ENCODE measurements around the gene FAM13A.
A peak's percentile ranks its signal among the peaks of the same experiment; 100 is the strongest.

The FAM13A gene

DNA sequence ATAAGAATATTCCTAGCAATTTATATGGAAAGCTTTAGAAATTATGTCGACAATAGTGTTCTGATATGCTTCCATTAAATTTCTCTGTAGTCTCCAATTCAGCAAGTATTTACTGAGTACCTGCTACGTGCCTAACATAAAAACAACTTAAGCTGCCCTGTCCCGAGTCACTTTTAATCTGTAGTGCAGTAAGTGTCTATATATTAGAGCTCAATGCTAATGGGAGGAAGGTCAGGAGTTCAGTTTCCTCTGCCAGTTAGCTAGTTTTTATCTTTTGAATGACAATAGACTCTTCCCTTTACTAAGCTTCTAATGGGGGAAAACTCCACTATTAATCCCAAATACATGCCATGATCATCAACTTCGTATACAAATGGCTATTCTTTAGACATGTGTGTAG is 240.6 kb downstream of the FAM13A start:
- Histone ChIP-seq H3K36me3 (ENCODE audit: control insufficient read depth in 5 of 5, insufficient read depth in 5 of 5, low read length in 5 of 5) (peaks cover 0 to 6% (median 0%) of the 10 kb centered on the region in 5 donors), H3K9me3 (ENCODE audit: control insufficient read depth in 5 of 5, low read length in 5 of 5) (no peaks in the 10 kb centered on the region), H3K9ac (ENCODE audit: low read length in 5 of 5) (peak overlapping the region in 1 of 5 donors; percentile 6), H3K4me1 (ENCODE audit: control insufficient read depth in 5 of 5, insufficient read depth in 5 of 5, low read length in 5 of 5) (peaks cover 6 to 73% (median 60%) of the 10 kb centered on the region in 5 donors), H3K4me3 (ENCODE audit: low read depth in 1 of 5, low read length in 5 of 5) (peak overlapping the region in 1 of 5 donors; percentile 19), H3K27me3 (ENCODE audit: control insufficient read depth in 5 of 5, insufficient read depth in 4 of 5, low read length in 5 of 5) (no peaks in the 10 kb centered on the region), H3K27ac (ENCODE audit: low read depth, low read length) (peak overlapping the region; percentile 7)

DNA sequence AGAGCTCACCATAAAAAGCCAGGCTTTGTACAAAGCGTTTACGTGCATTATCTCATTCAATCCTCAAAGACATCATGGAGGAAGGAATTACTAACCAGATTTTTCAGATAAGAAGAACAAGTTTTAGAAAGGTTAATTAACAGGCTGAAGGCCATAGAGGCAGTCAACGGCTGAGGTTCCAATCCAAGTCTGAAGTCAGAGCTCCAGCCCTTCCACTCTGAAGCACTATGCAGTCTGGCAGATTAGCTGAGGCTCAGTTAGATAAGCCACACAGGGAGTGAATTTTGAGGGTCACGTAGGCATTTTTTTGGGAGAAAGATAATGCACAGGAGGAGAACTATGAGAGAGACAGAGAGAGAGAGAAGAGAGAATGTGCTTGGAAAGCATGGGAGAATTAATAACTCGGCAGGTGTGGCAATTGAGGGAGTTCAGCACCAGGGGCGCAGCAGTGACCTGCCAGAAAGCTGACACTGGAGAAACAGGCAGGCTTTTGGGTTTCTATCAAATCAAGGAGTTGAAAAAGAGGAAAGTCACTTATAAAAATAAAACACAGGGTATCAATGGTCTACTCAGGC is 242.9 kb downstream of the FAM13A start:
- H3K4me1 ChIP-seq (ENCODE audit: control insufficient read depth in 5 of 5, insufficient read depth in 5 of 5, low read length in 5 of 5) = peaks cover 6 to 79% (median 59%) of the 10 kb centered on the region in 5 donors
- H3K27ac ChIP-seq (ENCODE audit: low read depth, low read length) = no peak overlapping the region
- no peak overlapping the region for H3K4me3 ChIP-seq (ENCODE audit: low read depth in 1 of 5, low read length in 5 of 5)
- H3K9me3 ChIP-seq (ENCODE audit: control insufficient read depth in 5 of 5, low read length in 5 of 5) = no peaks in the 10 kb centered on the region
- no peaks in the 10 kb centered on the region for H3K27me3 ChIP-seq (ENCODE audit: control insufficient read depth in 5 of 5, insufficient read depth in 4 of 5, low read length in 5 of 5)
- no peak overlapping the region for H3K9ac ChIP-seq (ENCODE audit: low read length in 5 of 5)
- peaks cover 0 to 8% (median 0%) of the 10 kb centered on the region in 5 donors for H3K36me3 ChIP-seq (ENCODE audit: control insufficient read depth in 5 of 5, insufficient read depth in 5 of 5, low read length in 5 of 5)

GRCh38 chr4:88813013-88813412 is 244.0 kb downstream of the FAM13A start:
- peak overlapping the region; percentile 19 for H3K27ac ChIP-seq (ENCODE audit: low read depth, low read length)

GRCh38 chr4:88812420-88812819 is 244.6 kb downstream of the FAM13A start:
- H3K4me3 ChIP-seq (ENCODE audit: low read depth in 1 of 5, low read length in 5 of 5) = no peak overlapping the region
- peaks cover 3 to 80% (median 59%) of the 10 kb centered on the region in 5 donors for H3K4me1 ChIP-seq (ENCODE audit: control insufficient read depth in 5 of 5, insufficient read depth in 5 of 5, low read length in 5 of 5)
- no peak overlapping the region for H3K9ac ChIP-seq (ENCODE audit: low read length in 5 of 5)
- peaks cover 0 to 8% (median 0%) of the 10 kb centered on the region in 5 donors for H3K36me3 ChIP-seq (ENCODE audit: control insufficient read depth in 5 of 5, insufficient read depth in 5 of 5, low read length in 5 of 5)
- H3K9me3 ChIP-seq (ENCODE audit: control insufficient read depth in 5 of 5, low read length in 5 of 5) = no peaks in the 10 kb centered on the region
- H3K27ac ChIP-seq (ENCODE audit: low read depth, low read length) = peak overlapping the region; percentile 19
- H3K27me3 ChIP-seq (ENCODE audit: control insufficient read depth in 5 of 5, insufficient read depth in 4 of 5, low read length in 5 of 5) = no peaks in the 10 kb centered on the region

More at GRCh38 chr4:88813013-88813412, 244.0 kb downstream of the FAM13A start:
- Histone ChIP-seq H3K9ac (ENCODE audit: low read length in 5 of 5) (no peak overlapping the region), H3K36me3 (ENCODE audit: control insufficient read depth in 5 of 5, insufficient read depth in 5 of 5, low read length in 5 of 5) (peaks cover 0 to 8% (median 0%) of the 10 kb centered on the region in 5 donors), H3K4me3 (ENCODE audit: low read depth in 1 of 5, low read length in 5 of 5) (no peak overlapping the region), H3K27me3 (ENCODE audit: control insufficient read depth in 5 of 5, insufficient read depth in 4 of 5, low read length in 5 of 5) (no peaks in the 10 kb centered on the region), H3K9me3 (ENCODE audit: control insufficient read depth in 5 of 5, low read length in 5 of 5) (no peaks in the 10 kb centered on the region), H3K4me1 (ENCODE audit: control insufficient read depth in 5 of 5, insufficient read depth in 5 of 5, low read length in 5 of 5) (peaks cover 3 to 80% (median 58%) of the 10 kb centered on the region in 5 donors)

GRCh38 chr4:88811904-88812303 is 245.1 kb downstream of the FAM13A start:
- no peaks in the 10 kb centered on the region for H3K27me3 ChIP-seq (ENCODE audit: control insufficient read depth in 5 of 5, insufficient read depth in 4 of 5, low read length in 5 of 5)
- H3K4me1 ChIP-seq (ENCODE audit: control insufficient read depth in 5 of 5, insufficient read depth in 5 of 5, low read length in 5 of 5) = peaks cover 3 to 78% (median 64%) of the 10 kb centered on the region in 5 donors
- peaks cover 0 to 8% (median 0%) of the 10 kb centered on the region in 5 donors for H3K36me3 ChIP-seq (ENCODE audit: control insufficient read depth in 5 of 5, insufficient read depth in 5 of 5, low read length in 5 of 5)
- no peak overlapping the region for H3K9ac ChIP-seq (ENCODE audit: low read length in 5 of 5)
- H3K27ac ChIP-seq (ENCODE audit: low read depth, low read length) = peak overlapping the region; percentile 19
- no peaks in the 10 kb centered on the region for H3K9me3 ChIP-seq (ENCODE audit: control insufficient read depth in 5 of 5, low read length in 5 of 5)
- no peak overlapping the region for H3K4me3 ChIP-seq (ENCODE audit: low read depth in 1 of 5, low read length in 5 of 5)

DNA sequence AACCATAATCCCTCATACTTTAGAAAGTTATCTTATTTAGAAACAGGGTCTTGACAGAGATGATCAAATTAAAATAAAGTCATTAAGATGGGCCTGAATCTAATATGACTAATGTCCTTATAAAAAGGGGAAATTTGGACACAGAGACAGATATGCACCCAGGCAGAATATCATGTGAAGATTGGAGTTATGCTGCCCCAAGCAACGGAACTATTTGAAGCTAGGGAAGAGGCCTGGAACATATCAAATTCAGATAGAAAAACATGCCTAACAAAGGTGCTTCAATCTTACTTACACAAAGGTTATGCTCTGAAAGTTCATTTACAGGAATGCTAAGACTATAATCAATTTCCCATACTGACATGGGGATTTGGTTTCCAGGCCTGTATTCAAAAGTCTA is 246.7 kb downstream of the FAM13A start:
- Histone ChIP-seq H3K27ac (ENCODE audit: low read depth, low read length) (peak overlapping the region; percentile 61), H3K4me3 (ENCODE audit: low read depth in 1 of 5, low read length in 5 of 5) (no peak overlapping the region), H3K4me1 (ENCODE audit: control insufficient read depth in 5 of 5, insufficient read depth in 5 of 5, low read length in 5 of 5) (peaks cover 3 to 66% (median 58%) of the 10 kb centered on the region in 5 donors), H3K9me3 (ENCODE audit: control insufficient read depth in 5 of 5, low read length in 5 of 5) (no peaks in the 10 kb centered on the region), H3K36me3 (ENCODE audit: control insufficient read depth in 5 of 5, insufficient read depth in 5 of 5, low read length in 5 of 5) (peaks cover 0 to 8% (median 0%) of the 10 kb centered on the region in 5 donors), H3K27me3 (ENCODE audit: control insufficient read depth in 5 of 5, insufficient read depth in 4 of 5, low read length in 5 of 5) (no peaks in the 10 kb centered on the region), H3K9ac (ENCODE audit: low read length in 5 of 5) (no peak overlapping the region)

DNA sequence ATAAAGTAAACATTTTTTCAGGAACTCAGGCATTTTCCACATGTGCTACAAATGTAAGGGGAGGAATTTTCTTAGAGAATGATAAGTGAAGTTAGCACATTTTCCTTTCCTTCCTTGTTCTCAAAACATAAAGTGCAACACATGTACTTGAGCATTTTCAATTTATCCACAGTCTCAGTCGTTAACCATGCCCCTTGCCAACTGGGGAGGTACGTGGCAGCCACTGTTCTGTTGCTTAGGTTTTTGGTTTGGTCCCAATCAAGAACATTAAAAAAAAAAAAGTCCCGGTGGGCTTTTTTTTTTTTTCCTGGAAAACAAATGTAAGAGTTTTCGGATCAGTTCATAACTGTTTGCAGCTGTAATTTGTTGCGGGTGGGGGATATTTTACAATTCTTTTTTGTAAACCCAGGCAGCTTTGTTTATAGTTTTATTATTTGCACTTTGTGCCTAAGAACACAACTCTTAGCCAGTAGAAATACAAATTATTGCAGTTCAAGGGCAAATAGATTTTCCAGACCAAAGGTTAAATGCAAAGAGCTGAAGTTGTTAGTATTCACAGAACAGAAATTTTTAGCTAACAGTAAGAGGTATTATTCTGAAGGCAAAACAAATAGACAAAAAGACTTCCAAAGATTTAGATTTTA is 247.3 kb downstream of the FAM13A start:
- no peaks in the 10 kb centered on the region for H3K27me3 ChIP-seq (ENCODE audit: control insufficient read depth in 5 of 5, insufficient read depth in 4 of 5, low read length in 5 of 5)
- H3K36me3 ChIP-seq (ENCODE audit: control insufficient read depth in 5 of 5, insufficient read depth in 5 of 5, low read length in 5 of 5) = peaks cover 0 to 8% (median 0%) of the 10 kb centered on the region in 5 donors
- no peaks in the 10 kb centered on the region for H3K9me3 ChIP-seq (ENCODE audit: control insufficient read depth in 5 of 5, low read length in 5 of 5)
- peak overlapping the region; percentile 61 for H3K27ac ChIP-seq (ENCODE audit: low read depth, low read length)
- peak overlapping the region in 4 of 5 donors; percentile 8 to 46 (median 12) for H3K4me3 ChIP-seq (ENCODE audit: low read depth in 1 of 5, low read length in 5 of 5)
- H3K4me1 ChIP-seq (ENCODE audit: control insufficient read depth in 5 of 5, insufficient read depth in 5 of 5, low read length in 5 of 5) = peaks cover 3 to 60% (median 58%) of the 10 kb centered on the region in 5 donors
- H3K9ac ChIP-seq (ENCODE audit: low read length in 5 of 5) = peak overlapping the region in 2 of 5 donors; percentile 29

DNA sequence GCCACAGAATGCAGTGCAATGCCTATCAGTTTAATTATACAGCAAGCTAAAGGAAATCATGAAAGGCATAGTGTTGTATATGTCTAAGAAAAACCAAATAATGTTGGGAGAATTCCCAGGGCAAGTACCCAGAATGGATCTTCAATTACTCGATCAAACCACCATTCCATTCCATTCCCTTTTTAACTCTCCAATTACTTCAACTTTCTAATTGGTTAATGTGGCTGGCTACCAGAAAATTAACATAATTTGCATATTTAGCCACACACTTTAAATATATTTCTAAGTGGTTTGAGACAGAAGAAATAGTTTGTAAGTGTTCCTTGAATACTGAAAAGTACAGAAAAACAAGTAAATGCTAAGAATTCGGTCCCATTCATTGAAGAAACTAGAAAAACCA is 247.9 kb downstream of the FAM13A start:
- H3K36me3 ChIP-seq (ENCODE audit: control insufficient read depth in 5 of 5, insufficient read depth in 5 of 5, low read length in 5 of 5) = peaks cover 0 to 8% (median 0%) of the 10 kb centered on the region in 5 donors
- H3K27me3 ChIP-seq (ENCODE audit: control insufficient read depth in 5 of 5, insufficient read depth in 4 of 5, low read length in 5 of 5) = no peaks in the 10 kb centered on the region
- H3K9me3 ChIP-seq (ENCODE audit: control insufficient read depth in 5 of 5, low read length in 5 of 5) = no peaks in the 10 kb centered on the region
- H3K9ac ChIP-seq (ENCODE audit: low read length in 5 of 5) = peak overlapping the region in 2 of 5 donors; percentile 29
- peak overlapping the region in 4 of 5 donors; percentile 8 to 46 (median 12) for H3K4me3 ChIP-seq (ENCODE audit: low read depth in 1 of 5, low read length in 5 of 5)
- H3K4me1 ChIP-seq (ENCODE audit: control insufficient read depth in 5 of 5, insufficient read depth in 5 of 5, low read length in 5 of 5) = peaks cover 3 to 55% (median 53%) of the 10 kb centered on the region in 5 donors
- peak overlapping the region; percentile 61 for H3K27ac ChIP-seq (ENCODE audit: low read depth, low read length)

DNA sequence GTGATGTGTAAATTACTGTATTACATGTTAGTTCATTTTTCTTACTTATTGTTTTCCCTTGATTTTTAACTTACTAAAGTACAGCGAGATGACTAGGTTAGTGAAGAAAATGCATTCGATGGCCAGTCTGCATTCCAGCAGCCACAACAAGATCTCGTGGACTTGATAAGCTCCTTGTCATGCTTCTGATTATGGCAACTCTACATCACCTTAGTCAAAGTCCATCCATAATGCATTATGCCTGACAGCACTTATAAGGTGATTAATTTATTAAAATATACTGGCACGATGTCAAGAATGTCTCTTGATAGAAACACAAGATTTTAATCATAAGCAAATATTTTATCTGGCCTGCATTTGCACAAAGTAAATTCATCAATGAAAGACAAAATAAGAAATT is 249.5 kb downstream of the FAM13A start:
- no peaks in the 10 kb centered on the region for H3K27me3 ChIP-seq (ENCODE audit: control insufficient read depth in 5 of 5, insufficient read depth in 4 of 5, low read length in 5 of 5)
- no peak overlapping the region for H3K9ac ChIP-seq (ENCODE audit: low read length in 5 of 5)
- H3K27ac ChIP-seq (ENCODE audit: low read depth, low read length) = peak overlapping the region; percentile 61
- peaks cover 3 to 57% (median 53%) of the 10 kb centered on the region in 5 donors for H3K4me1 ChIP-seq (ENCODE audit: control insufficient read depth in 5 of 5, insufficient read depth in 5 of 5, low read length in 5 of 5)
- no peaks in the 10 kb centered on the region for H3K9me3 ChIP-seq (ENCODE audit: control insufficient read depth in 5 of 5, low read length in 5 of 5)
- peaks cover 0 to 13% (median 3%) of the 10 kb centered on the region in 5 donors for H3K36me3 ChIP-seq (ENCODE audit: control insufficient read depth in 5 of 5, insufficient read depth in 5 of 5, low read length in 5 of 5)
- H3K4me3 ChIP-seq (ENCODE audit: low read depth in 1 of 5, low read length in 5 of 5) = no peak overlapping the region

GRCh38 chr4:88804234-88804633 is 252.8 kb downstream of the FAM13A start:
- Histone ChIP-seq H3K9me3 (ENCODE audit: control insufficient read depth in 5 of 5, low read length in 5 of 5) (no peaks in the 10 kb centered on the region), H3K4me1 (ENCODE audit: control insufficient read depth in 5 of 5, insufficient read depth in 5 of 5, low read length in 5 of 5) (peaks cover 3 to 34% (median 27%) of the 10 kb centered on the region in 5 donors), H3K4me3 (ENCODE audit: low read depth in 1 of 5, low read length in 5 of 5) (no peak overlapping the region), H3K9ac (ENCODE audit: low read length in 5 of 5) (no peak overlapping the region), H3K27me3 (ENCODE audit: control insufficient read depth in 5 of 5, insufficient read depth in 4 of 5, low read length in 5 of 5) (no peaks in the 10 kb centered on the region), H3K36me3 (ENCODE audit: control insufficient read depth in 5 of 5, insufficient read depth in 5 of 5, low read length in 5 of 5) (peaks cover 6 to 24% (median 17%) of the 10 kb centered on the region in 5 donors), H3K27ac (ENCODE audit: low read depth, low read length) (peak overlapping the region; percentile 54)
